ENCODE measurements around the gene PDXP. TPM values are rescaled to one million over a fixed set of nuclear protein-coding genes. Genes with fewer than 3 reads are reported as not detected.

Gene PDXP
- total RNA-seq = 10 to 100 TPM; 46.2 to 50.6 TPM

GRCh38 chr22:37658133-37659065 is at the start of gene PDXP:
Gene PDXP, plus strand, starts transcription at chr22:37658723. Its CDS starts 60 bp downstream, at chr22:37658783.
- ChIA-PET CTCF (interaction anchor here (0.7 to 4.8 kb wide), 16 partner anchors 8 to 149 kb away, joined by 3 to 36 read pairs (median 4); partner anchors contain the start of genes GCAT, LGALS1 and SH3BP1), POLR2A (interaction anchor here (0.6 to 4.2 kb wide), 10 partner anchors 11 to 181 kb away, joined by 3 to 23 read pairs (median 4); partner anchors contain the start of gene LGALS1)

GRCh38 chr22:37609240-37610152 is 49.0 kb upstream of the PDXP start:
- ChIA-PET CTCF (interaction anchor here (1.1 to 4.9 kb wide), 9 partner anchors 8 to 66 kb away, joined by 3 to 61 read pairs (median 6); partner anchors contain the start of genes LGALS1 and SH3BP1), POLR2A (interaction anchor here (0.6 to 3.5 kb wide), 6 partner anchors 24 to 378 kb away, joined by 3 to 26 read pairs (median 6); partner anchors contain the start of genes LGALS1 and NOL12)

- POLR2A ChIA-PET = interaction anchor here (0.6 to 3.5 kb wide), 4 partner anchors 23 to 378 kb away, joined by 3 to 26 read pairs (median 10); partner anchors contain the start of gene LGALS1
- CTCF ChIA-PET = interaction anchor here (0.7 to 4.9 kb wide), 7 partner anchors 14 to 847 kb away, joined by 3 to 61 read pairs (median 4); partner anchors contain the start of genes LGALS1 and SH3BP1
Observed at GRCh38 chr22:37610153-37610475, 48.4 kb upstream of the PDXP start.

- POLR2A ChIA-PET = interaction anchor here (0.7 to 3.5 kb wide), 2 partner anchors 23 to 101 kb away, joined by 3 to 26 read pairs; no protein-coding TSS in a partner anchor
- CTCF ChIA-PET = interaction anchor here (0.7 to 4.9 kb wide), 5 partner anchors 13 to 848 kb away, joined by 3 to 61 read pairs (median 4); partner anchors contain the start of gene SH3BP1
Observed at GRCh38 chr22:37610480-37611129, 47.9 kb upstream of the PDXP start.

- CTCF ChIA-PET = interaction anchor here (1.6 kb wide), 1 partner anchor 13 kb away, joined by 3 read pairs; no protein-coding TSS in a partner anchor
- POLR2A ChIA-PET = no interaction called here
Observed at GRCh38 chr22:37611207-37611606, 47.3 kb upstream of the PDXP start.

- POLR2A ChIA-PET = no interaction called here
- CTCF ChIA-PET = interaction anchor here (0.7 to 1.5 kb wide), 4 partner anchors 18 to 59 kb away, joined by 3 to 4 read pairs (median 3); partner anchors contain the start of genes LGALS1 and SH3BP1
Observed at GRCh38 chr22:37616201-37617083, 42.1 kb upstream of the PDXP start.

- ChIA-PET POLR2A (interaction anchor here (0.6 kb wide), 1 partner anchor 128 kb away, joined by 8 read pairs; no protein-coding TSS in a partner anchor), CTCF (interaction anchor here (0.7 to 1.9 kb wide), 3 partner anchors 9 to 58 kb away, joined by 3 to 9 read pairs (median 6); partner anchors contain the start of genes GGA1 and LGALS1)
Observed at GRCh38 chr22:37617431-37617830, 41.1 kb upstream of the PDXP start.

- ChIA-PET POLR2A (no interaction called here), CTCF (interaction anchor here (0.9 to 1.9 kb wide), 3 partner anchors 9 to 25 kb away, joined by 4 to 9 read pairs (median 6); partner anchors contain the start of gene GGA1)
Observed at GRCh38 chr22:37618072-37618656, 40.4 kb upstream of the PDXP start.

GRCh38 chr22:37618674-37619073 is 39.8 kb upstream of the PDXP start:
- POLR2A ChIA-PET = no interaction called here
- CTCF ChIA-PET = interaction anchor here (0.9 to 9.1 kb wide), 3 partner anchors 9 to 64 kb away, joined by 4 to 71 read pairs (median 9); partner anchors contain the start of gene NOL12

GRCh38 chr22:37619991-37620390 is 38.5 kb upstream of the PDXP start:
- ChIA-PET POLR2A (interaction anchor here (0.5 kb wide), 1 partner anchor 243 kb away, joined by 3 read pairs; no protein-coding TSS in a partner anchor), CTCF (interaction anchor here (1.5 to 9.1 kb wide), 3 partner anchors 13 to 63 kb away, joined by 5 to 71 read pairs (median 11); partner anchors contain the start of gene NOL12)

- ChIA-PET POLR2A (no interaction called here), CTCF (interaction anchor here (9.1 to 14.6 kb wide), 2 partner anchors 19 to 61 kb away, joined by 71 to 208 read pairs; partner anchors contain the start of genes NOL12 and SH3BP1)
Observed at GRCh38 chr22:37621352-37621860, 37.1 kb upstream of the PDXP start.

- CTCF ChIA-PET = interaction anchor here (0.7 to 14.6 kb wide), 6 partner anchors 10 to 100 kb away, joined by 3 to 208 read pairs (median 8); partner anchors contain the start of genes NOL12 and SH3BP1
- POLR2A ChIA-PET = no interaction called here
Observed at GRCh38 chr22:37623075-37624016, 35.2 kb upstream of the PDXP start.

- CTCF ChIA-PET = interaction anchor here (0.7 to 14.6 kb wide), 6 partner anchors 11 to 99 kb away, joined by 3 to 208 read pairs (median 8); partner anchors contain the start of genes NOL12 and SH3BP1
- POLR2A ChIA-PET = no interaction called here
Observed at GRCh38 chr22:37624017-37624365, 34.5 kb upstream of the PDXP start.

- CTCF ChIA-PET = interaction anchor here (0.6 to 14.6 kb wide), 5 partner anchors 12 to 58 kb away, joined by 4 to 208 read pairs (median 11); partner anchors contain the start of genes NOL12 and SH3BP1
- POLR2A ChIA-PET = interaction anchor here (1.5 kb wide), 1 partner anchor 18 kb away, joined by 4 read pairs; no protein-coding TSS in a partner anchor
Observed at GRCh38 chr22:37624876-37625275, 33.6 kb upstream of the PDXP start.

- POLR2A ChIA-PET = interaction anchor here (1.5 kb wide), 1 partner anchor 17 kb away, joined by 4 read pairs; no protein-coding TSS in a partner anchor
- CTCF ChIA-PET = interaction anchor here (1.8 to 14.6 kb wide), 3 partner anchors 14 to 57 kb away, joined by 4 to 208 read pairs (median 71); partner anchors contain the start of genes NOL12 and SH3BP1
Observed at GRCh38 chr22:37625737-37626136, 32.8 kb upstream of the PDXP start.
